Testis (tissue), 2 donors: Measurements from ENCODE around the gene NUTF2.

ENCODE experiments used
- CTCF ChIP-seq, 3 experiments: fragments of 450-650 bp in 2 of 3; fragments of 200-600 bp in 1 of 3; sonication (generic) in 1 of 3; IDR thresholded peaks; one replicate each; pipeline ENCODE4 v1.5.1; 2016 to 2019; ENCODE audit warnings: antibody characterized with exemption in 3 of 3, mild to moderate bottlenecking in 2 of 3, moderate library complexity in 1 of 3
- POLR2A ChIP-seq: fragments of 450-650 bp; IDR thresholded peaks from one replicate; pipeline ENCODE4 v1.6.1; 2017; ENCODE audit warnings: antibody characterized with exemption, mild to moderate bottlenecking, moderate library complexity

- TF ChIP-seq POLR2A (no peak), CTCF (IDR thresholded peaks at IDR 0.05) (no peak)
Measured at GRCh38 chr16:67855789-67856188, 9.1 kb downstream of the NUTF2 start.
